HepG2 (cell line): ENCODE data around the gene DENND2A. TPM values are rescaled to one million over a fixed set of nuclear protein-coding genes. Genes with fewer than 3 reads are reported as not detected.

ENCODE experiments used
- CEBPZ ChIP-seq: IDR thresholded peaks from 2 replicates; pipeline ENCODE4 v1.6.1; 2012; ENCODE audit warnings: low read length, improper control_type of control experiment
- DMAP1 ChIP-seq: IDR thresholded peaks from 2 replicates; pipeline ENCODE4 v1.6.1; 2016
- EHMT2 ChIP-seq: fragments of 200-600 bp; sonication (generic); IDR thresholded peaks from 2 replicates; pipeline ENCODE4 v1.7.0; 2017; ENCODE audit warnings: antibody characterized with exemption, low read depth, low read length, borderline replicate concordance
- HDAC1 ChIP-seq: sonication (generic); formaldehyde crosslinking; IDR thresholded peaks from 2 replicates; pipeline ENCODE4 v1.5.1; 2020; ENCODE audit warnings: mild to moderate bottlenecking, missing genetic modification reagents
- HMGXB4 ChIP-seq, 2 experiments: sonication (generic) in 1 of 2; formaldehyde crosslinking in 1 of 2; IDR thresholded peaks; 2 replicates each; pipeline versions ENCODE4 v1.4.0 to v1.6.1; 2018 to 2020; ENCODE audit warnings: missing genetic modification reagents in 2 of 2, borderline replicate concordance in 1 of 2, low read depth in 1 of 2, mild to moderate bottlenecking in 1 of 2, missing biosample characterization in 1 of 2
- KDM5B ChIP-seq: sonication (generic); formaldehyde crosslinking; IDR thresholded peaks from 2 replicates; pipeline ENCODE4 v1.4.0; 2020; ENCODE audit warnings: missing genetic modification reagents, mild to moderate bottlenecking, borderline replicate concordance
- MYC ChIP-seq: sonication (generic); formaldehyde crosslinking; IDR thresholded peaks from 2 replicates; pipeline ENCODE4 v1.9.0; 2021; ENCODE audit warnings: missing genetic modification reagents, borderline replicate concordance
- TRIM24 ChIP-seq: sonication (generic); formaldehyde crosslinking; IDR thresholded peaks from 2 replicates; pipeline ENCODE4 v1.8.0; 2022; ENCODE audit warnings: mild to moderate bottlenecking, missing genetic modification reagents
- ZFP90 ChIP-seq: sonication (generic); formaldehyde crosslinking; IDR thresholded peaks from 2 replicates; pipeline ENCODE4 v1.8.0; 2022; ENCODE audit warnings: missing genetic modification reagents, mild to moderate bottlenecking, inconsistent platforms, borderline replicate concordance
- ZNF180 ChIP-seq: sonication (generic); formaldehyde crosslinking; IDR thresholded peaks from 2 replicates; pipeline ENCODE4 v1.4.0; 2020; ENCODE audit warnings: low read depth, missing genetic modification reagents, borderline replicate concordance
- ZNF431 ChIP-seq: sonication (generic); formaldehyde crosslinking; IDR thresholded peaks from 2 replicates; pipeline ENCODE4 v1.9.0; 2022; ENCODE audit warnings: missing genetic modification reagents, low read depth, mild to moderate bottlenecking, borderline replicate concordance
- ZNF44 ChIP-seq: sonication (generic); formaldehyde crosslinking; IDR thresholded peaks from 2 replicates; pipeline ENCODE4 v1.5.1; 2020; ENCODE audit warnings: mild to moderate bottlenecking, missing genetic modification reagents
- ZNF660 ChIP-seq: sonication (generic); formaldehyde crosslinking; IDR thresholded peaks from 2 replicates; pipeline ENCODE4 v1.5.1; 2020; ENCODE audit warnings: mild to moderate bottlenecking, low read depth, missing genetic modification reagents, borderline replicate concordance
- ZNF761 ChIP-seq: sonication (generic); formaldehyde crosslinking; conservative IDR thresholded peaks from 2 replicates; pipeline ENCODE4 v1.4.0; 2020; ENCODE audit warnings: mild to moderate bottlenecking, missing genetic modification reagents
- polyA plus RNA-seq, 8 experiments: library from polyadenylated mRNA; depleted of rRNA in 3 of 8; stranded (reverse) in 7 of 8; unstranded in 1 of 8; fragments of >200 nt; fragmentation: Illumina TruSeq in 4 of 8; extraction: Trizol in 4 of 8; gene quantifications; 2 replicates each; pipeline versions ENCODE4 v1.2.1 to v1.2.3, GENCODE V29; 2011 to 2016; ENCODE audit warnings: low read depth in 4 of 8, missing spikeins in 1 of 8, mixed read lengths in 1 of 8; ENCODE audit not compliant: insufficient read depth in 1 of 8
- total RNA-seq, 5 experiments: library from RNA; depleted of rRNA; stranded (reverse); fragments of >200 nt; fragmentation: Illumina TruSeq; extraction: Trizol; gene quantifications; 2 replicates each; pipeline ENCODE4 v1.2.3, GENCODE V29; 2016; ENCODE audit warnings: low read depth in 1 of 5
- TF ChIP-seq, protein P1 (sequence below): sonication (generic); formaldehyde crosslinking; IDR thresholded peaks from 2 replicates; pipeline ENCODE4 v1.5.1; 2020; ENCODE audit warnings: mild to moderate bottlenecking, missing genetic modification reagents

The DENND2A gene
- total and polyA plus RNA-seq, 2 of the 13 experiments (the other 11 are each of a cell fraction or from before 2014, with no cell fraction given), result not detected

DNA sequence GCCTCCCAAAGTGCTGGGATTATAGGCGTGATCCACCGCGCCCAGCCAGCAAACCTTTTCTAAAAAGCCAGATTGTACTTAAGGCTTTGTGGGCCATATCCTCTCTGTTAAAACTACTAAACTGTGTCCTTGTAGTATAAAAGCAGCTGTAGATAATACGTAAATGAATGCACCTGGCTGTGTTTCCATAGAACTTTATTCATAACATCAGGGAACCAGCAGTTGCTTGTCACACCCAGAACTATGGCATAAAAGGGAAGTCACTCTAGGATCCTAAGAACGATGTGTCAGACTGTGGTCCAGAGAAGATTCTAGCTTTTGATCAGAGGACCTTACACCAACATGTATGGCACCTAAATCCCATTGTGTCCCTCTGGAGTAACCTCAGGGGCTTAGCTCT, 63.0 kb downstream of the DENND2A start (continued):
- TF ChIP-seq KDM5B (no peak), ZNF660 (no peak), EHMT2 (no peak), ZFP90 (CRISPR knock-in tag) (no peak), HDAC1 (no peak), MYC (no peak), ZNF761 (CRISPR knock-in tag) (no peak), ZNF44 (CRISPR knock-in tag) (no peak), TRIM24 (CRISPR knock-in tag) (no peak), HMGXB4 (CRISPR knock-in tag; IDR thresholded peaks at IDR 0.05; ENCODE audit: borderline replicate concordance in 1 of 2, low read depth in 1 of 2) (no peak), ZNF180 (no peak), CEBPZ (no peak), ZNF431 (no peak), DMAP1 (CRISPR knock-in tag) (no peak)
- TF ChIP-seq, protein P1, sequence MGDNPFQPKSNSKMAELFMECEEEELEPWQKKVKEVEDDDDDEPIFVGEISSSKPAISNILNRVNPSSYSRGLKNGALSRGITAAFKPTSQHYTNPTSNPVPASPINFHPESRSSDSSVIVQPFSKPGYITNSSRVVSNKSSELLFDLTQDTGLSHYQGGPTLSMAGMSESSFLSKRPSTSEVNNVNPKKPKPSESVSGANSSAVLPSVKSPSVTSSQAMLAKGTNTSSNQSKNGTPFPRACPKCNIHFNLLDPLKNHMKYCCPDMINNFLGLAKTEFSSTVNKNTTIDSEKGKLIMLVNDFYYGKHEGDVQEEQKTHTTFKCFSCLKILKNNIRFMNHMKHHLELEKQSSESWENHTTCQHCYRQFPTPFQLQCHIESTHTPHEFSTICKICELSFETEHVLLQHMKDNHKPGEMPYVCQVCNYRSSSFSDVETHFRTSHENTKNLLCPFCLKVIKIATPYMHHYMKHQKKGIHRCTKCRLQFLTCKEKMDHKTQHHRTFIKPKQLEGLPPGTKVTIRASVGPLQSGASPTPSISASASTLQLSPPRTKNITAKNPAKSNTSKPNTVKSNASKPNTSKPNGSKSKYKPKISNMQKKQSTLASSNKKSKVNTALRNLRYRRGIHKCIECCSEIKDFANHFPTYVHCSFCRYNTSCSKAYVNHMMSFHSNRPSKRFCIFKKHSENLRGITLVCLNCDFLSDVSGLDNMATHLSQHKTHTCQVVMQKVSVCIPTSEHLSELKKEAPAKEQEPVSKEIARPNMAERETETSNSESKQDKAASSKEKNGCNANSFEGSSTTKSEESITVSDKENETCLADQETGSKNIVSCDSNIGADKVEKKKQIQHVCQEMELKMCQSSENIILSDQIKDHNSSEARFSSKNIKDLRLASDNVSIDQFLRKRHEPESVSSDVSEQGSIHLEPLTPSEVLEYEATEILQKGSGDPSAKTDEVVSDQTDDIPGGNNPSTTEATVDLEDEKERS (CRISPR knock-in tag), result no peak
